GM21360 (cell line): ENCODE data around the gene TFCP2L1.
A peak's percentile ranks its signal among the peaks of the same experiment; 100 is the strongest.
"Not testable (repeated sequence)": the region's sequence is repeated elsewhere in the genome, so short reads cannot be mapped to it uniquely, and the experiment has no call there.

Source experiments
- ATAC-seq: cut with Tn5 transposase; IDR thresholded peaks from one replicate; pipeline ENCODE4 v1.9.1; 2021; ENCODE audit warnings: mild to moderate bottlenecking, moderate library complexity; ENCODE audit not compliant: unreplicated experiment

Gene TFCP2L1, protein sequence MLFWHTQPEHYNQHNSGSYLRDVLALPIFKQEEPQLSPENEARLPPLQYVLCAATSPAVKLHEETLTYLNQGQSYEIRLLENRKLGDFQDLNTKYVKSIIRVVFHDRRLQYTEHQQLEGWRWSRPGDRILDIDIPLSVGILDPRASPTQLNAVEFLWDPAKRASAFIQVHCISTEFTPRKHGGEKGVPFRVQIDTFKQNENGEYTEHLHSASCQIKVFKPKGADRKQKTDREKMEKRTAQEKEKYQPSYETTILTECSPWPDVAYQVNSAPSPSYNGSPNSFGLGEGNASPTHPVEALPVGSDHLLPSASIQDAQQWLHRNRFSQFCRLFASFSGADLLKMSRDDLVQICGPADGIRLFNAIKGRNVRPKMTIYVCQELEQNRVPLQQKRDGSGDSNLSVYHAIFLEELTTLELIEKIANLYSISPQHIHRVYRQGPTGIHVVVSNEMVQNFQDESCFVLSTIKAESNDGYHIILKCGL

GRCh38 chr2:121284463-121285449 is at the start of gene TFCP2L1:
TSS of gene TFCP2L1 (minus strand) at chr2:121285202. CDS start at chr2:121285109, 93 bp downstream.
- no peak for ATAC-seq

- ATAC-seq: peak; percentile 83
Observed at GRCh38 chr2:121333834-121334558, 49.0 kb upstream of the TFCP2L1 start.

DNA sequence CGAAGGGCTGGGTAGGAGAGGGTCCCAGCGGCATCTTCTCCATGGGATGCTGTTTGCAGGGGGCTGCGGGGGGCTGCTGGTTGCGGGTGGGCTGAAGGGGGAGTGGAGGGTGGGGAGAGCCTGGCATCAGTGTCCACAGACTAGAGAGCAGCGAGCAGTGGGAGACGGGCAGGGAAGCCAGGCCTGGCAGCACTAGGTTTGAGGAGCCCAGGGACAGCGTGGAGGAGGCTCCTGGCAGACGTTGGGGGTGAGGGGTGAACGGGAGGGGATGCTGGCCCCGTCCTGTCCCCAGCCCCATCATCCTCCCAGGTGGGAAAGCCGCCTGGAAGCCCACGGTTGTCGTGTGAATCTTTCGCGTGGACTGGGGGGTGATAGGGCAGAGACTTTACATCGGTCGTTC is 48.2 kb upstream of the TFCP2L1 start:
- no peak for ATAC-seq

- not testable (repeated sequence) for ATAC-seq
Observed at GRCh38 chr2:121331324-121331723, 46.3 kb upstream of the TFCP2L1 start.

GRCh38 chr2:121330921-121331320 is 45.9 kb upstream of the TFCP2L1 start:
- ATAC-seq: no peak

- no peak for ATAC-seq
Observed at GRCh38 chr2:121329786-121330185, 44.8 kb upstream of the TFCP2L1 start.

- ATAC-seq: no peak
Observed at GRCh38 chr2:121326628-121327027, 41.6 kb upstream of the TFCP2L1 start.

- ATAC-seq: no peak
Observed at GRCh38 chr2:121324601-121325000, 39.6 kb upstream of the TFCP2L1 start.

- ATAC-seq: no peak
Observed at GRCh38 chr2:121321476-121321875, 36.5 kb upstream of the TFCP2L1 start.

GRCh38 chr2:121319941-121320340 is 34.9 kb upstream of the TFCP2L1 start:
- ATAC-seq: no peak

GRCh38 chr2:121316986-121317385 is 32.0 kb upstream of the TFCP2L1 start:
- no peak for ATAC-seq

DNA sequence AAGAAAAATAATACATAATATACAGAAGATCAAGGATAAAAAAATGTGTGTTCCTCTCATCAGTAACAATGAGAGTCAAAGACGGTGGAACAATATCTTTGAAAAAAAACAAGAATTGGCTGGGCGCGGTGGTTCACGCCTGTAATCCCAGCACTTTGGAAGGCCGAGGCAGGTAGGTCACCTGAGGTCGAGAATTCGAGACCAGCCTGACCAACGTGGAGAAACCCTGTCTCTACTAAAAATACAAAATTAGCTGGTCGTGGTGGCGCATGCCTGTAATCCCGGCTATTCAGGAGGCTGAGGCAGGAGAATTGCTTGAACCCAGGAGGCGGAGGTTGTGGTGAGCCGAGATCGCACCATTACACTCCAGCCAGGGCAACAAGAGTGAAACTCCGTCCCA is 28.7 kb upstream of the TFCP2L1 start:
- ATAC-seq: not testable (repeated sequence)

- peak; percentile 85 for ATAC-seq
Observed at GRCh38 chr2:121309801-121310200, 24.8 kb upstream of the TFCP2L1 start.

- no peak for ATAC-seq
Observed at GRCh38 chr2:121309323-121309722, 24.3 kb upstream of the TFCP2L1 start.

- ATAC-seq: no peak
Observed at GRCh38 chr2:121307048-121307447, 22.0 kb upstream of the TFCP2L1 start.

DNA sequence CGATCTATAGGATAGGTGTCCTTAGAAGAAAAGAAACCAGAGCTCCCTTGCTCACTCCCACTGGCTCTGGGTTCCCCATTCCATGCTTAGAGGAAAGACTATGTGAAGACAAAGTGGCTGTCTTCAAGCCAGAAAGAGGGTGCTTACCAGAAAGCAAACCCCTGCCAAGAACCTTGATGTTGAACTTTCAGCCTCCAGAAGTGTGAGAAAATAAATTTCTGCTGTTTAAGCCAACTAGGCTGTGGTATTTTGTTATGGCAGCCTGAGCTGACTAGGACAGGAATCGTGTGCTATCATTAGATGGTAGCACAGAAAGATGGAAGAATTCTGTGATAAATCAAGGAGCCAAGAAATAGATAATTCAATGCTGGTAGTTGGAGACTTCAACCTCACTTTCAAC is 19.9 kb upstream of the TFCP2L1 start:
- ATAC-seq: no peak

DNA sequence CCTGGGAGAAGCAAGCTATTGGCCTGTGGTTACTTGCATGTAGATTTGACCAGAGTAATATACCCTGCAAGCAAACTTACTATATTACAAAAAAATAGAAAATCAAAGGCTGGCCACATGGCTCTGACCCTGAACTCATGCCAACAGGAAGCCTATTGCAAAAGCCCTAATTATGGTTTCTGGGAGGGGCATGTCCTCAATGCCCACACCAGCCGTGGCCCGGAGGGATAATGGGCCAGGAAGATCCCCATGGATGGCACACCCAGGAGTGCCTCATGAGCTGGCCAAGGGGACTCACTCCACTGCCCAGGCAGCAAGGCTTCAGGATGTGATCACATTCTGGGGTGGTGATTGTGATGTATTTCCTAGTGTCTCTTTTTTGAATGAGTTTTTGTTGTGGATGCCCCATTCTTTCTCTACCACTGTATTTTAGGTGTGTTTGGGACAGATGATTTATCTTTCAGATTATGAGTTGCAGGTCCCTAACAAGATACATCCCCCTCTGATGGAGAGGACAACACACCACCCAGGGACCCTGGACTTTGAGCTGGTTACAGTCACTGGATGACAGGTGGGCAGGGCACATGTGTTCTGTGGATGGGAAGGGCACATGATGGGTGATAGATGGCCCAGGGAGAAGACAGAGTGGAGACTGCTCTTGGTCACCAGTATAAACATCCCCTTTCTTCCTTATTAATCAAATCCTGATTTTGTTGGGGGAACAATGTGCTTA is 18.7 kb upstream of the TFCP2L1 start:
- ATAC-seq: no peak

GRCh38 chr2:121301190-121301589 is 16.2 kb upstream of the TFCP2L1 start:
- not testable (repeated sequence) for ATAC-seq

DNA sequence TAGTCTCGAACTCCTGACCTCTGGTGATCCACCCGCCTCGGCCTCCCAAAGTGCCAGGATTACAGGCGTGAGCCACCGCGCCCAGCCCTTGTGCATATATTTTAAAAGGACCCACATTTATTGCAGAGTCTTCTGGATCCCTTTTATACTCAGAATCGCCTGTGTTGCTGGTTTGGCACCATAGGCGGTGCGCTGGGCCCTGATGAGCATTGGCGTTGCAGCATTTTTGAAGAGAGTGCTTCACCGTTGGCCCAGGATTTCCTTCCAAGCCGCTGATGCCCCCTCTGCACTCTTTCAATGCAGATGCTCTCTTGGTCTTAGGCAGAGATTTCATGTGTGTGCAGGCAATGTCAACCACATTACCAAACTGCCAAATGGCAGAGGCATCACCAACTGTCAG is 13.5 kb upstream of the TFCP2L1 start:
- ATAC-seq: no peak

- not testable (repeated sequence) for ATAC-seq
Observed at GRCh38 chr2:121297866-121298265, 12.9 kb upstream of the TFCP2L1 start.
